SHP77 (cell line): Measurements from ENCODE around the gene SCGB1D1.

Source experiments
- DNase-seq, 2 experiments: peaks; one replicate each; lab custom pipeline; 2025; lab: John Stamatoyannopoulos, UW

SCGB1D1 gene

GRCh38 chr11:62190011-62190410, at the start of gene SCGB1D1:
SCGB1D1 (plus strand) TSS chr11:62190216; CDS start chr11:62190285, 69 bp downstream.
- no peak for DNase-seq

DNA sequence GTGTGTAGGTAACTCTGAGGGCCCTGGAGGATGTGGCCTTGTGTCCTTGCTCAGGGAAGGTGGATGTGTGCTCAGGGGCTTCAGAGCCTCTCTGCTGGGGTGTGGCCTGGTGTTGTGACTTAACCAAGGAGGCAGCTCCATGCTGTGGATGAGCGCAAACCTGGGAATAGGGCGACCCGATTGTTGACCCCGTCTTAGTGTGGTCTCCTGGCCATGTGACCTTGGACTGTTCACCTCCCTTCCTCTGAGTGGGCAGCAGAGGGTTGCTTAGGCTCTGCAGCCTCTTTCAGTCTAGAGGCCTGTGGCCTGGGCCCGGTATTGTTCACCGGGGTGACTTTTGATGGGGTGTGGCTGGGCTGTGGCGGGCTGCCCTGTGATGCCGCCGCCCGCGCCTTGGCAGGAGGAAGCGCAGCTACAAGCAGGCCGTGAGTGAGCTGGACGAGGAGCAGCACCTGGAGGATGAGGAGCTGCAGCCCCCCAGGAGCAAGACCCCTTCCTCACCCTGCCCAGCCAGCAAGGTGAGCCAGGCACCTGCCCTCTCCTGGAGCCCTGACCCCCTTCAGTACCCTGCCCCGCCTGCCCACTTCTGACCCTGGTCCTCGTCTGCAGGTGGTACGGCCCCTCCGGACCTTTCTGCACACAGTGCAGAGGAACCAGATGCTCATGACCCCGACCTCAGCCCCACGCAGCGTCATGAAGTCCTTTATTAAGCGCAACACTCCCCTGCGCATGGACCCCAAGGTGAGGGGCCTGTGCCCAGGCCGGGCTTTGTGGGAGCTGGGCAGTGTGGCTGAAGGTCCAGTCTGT, 49.5 kb upstream of the SCGB1D1 start:
- no peak for DNase-seq

GRCh38 chr11:62141111-62142042, 48.6 kb upstream of the SCGB1D1 start:
- no peak for DNase-seq

- DNase-seq, result no peak
Measured at GRCh38 chr11:62142043-62142375, 48.0 kb upstream of the SCGB1D1 start.

GRCh38 chr11:62142921-62143320, 47.1 kb upstream of the SCGB1D1 start:
- no peak for DNase-seq

- no peak for DNase-seq
Measured at GRCh38 chr11:62143727-62144126, 46.3 kb upstream of the SCGB1D1 start.

GRCh38 chr11:62144641-62145255, 45.3 kb upstream of the SCGB1D1 start:
- no peak for DNase-seq

GRCh38 chr11:62145261-62145871, 44.6 kb upstream of the SCGB1D1 start:
- DNase-seq, result no peak

DNA sequence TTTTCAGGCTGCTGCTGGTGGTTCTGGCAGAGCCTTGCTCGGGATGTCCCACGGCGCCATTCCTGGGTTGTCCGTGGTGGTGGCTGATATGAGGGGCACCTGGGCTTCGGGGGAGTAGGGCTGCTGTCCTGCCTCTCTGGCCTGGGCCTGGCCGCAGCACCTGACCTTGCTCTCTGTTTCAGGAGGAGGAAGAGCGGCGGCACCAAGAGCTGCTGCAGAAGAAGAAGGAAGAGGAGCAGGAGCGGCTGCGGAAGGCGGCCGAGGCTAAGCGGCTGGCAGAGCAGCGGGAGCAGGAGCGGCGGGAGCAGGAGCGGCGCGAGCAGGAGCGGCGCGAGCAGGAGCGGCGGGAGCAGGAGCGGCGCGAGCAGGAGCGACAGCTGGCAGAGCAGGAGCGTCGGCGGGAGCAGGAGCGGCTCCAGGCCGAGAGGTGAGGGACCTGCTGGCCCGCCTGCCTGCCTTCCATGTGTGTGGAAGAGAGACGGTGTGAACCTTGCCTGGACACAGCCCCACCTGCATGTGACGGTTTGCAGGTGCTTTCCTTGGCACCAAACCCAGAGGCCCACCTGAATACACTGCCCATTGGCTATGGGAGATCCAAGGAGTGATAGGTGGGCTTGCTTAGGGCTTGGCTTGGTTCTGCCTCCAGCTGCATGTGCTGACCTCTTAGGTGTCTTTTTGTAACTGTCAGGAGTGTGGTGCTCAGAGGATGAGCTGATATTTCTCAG, 43.4 kb upstream of the SCGB1D1 start:
- DNase-seq, result no peak

GRCh38 chr11:62147545-62147944, 42.5 kb upstream of the SCGB1D1 start:
- no peak for DNase-seq

DNA sequence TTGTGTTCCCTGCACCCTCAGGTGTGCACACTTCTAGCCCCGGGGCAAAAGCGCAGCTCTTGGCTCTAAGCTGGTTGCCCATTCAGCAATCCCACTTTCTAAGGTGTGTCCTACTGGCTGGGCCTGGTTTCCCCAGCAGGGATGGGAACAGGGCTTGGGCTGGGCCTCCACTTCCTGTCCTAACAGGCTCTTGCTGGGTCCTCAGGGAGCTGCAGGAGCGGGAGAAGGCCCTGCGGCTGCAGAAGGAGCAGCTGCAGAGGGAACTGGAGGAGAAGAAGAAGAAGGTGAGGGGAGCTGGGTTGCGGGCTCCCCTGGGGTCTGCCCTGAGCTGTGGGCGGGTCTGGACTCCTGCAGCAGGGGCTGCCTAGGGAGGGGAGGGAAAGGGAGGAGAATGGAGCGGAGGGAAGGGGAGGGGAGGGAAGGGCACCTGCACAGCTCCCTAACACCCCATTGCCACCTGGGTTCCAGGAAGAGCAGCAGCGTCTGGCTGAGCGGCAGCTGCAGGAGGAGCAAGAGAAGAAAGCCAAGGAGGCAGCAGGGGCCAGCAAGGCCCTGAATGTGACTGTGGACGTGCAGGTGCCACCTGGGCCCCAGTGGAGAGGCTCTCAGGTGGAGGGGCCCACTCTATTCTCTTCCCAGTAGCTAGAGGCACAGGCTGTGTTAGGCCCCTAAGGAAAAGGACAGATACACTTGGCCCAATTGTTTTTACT, 41.6 kb upstream of the SCGB1D1 start:
- no peak for DNase-seq

DNA sequence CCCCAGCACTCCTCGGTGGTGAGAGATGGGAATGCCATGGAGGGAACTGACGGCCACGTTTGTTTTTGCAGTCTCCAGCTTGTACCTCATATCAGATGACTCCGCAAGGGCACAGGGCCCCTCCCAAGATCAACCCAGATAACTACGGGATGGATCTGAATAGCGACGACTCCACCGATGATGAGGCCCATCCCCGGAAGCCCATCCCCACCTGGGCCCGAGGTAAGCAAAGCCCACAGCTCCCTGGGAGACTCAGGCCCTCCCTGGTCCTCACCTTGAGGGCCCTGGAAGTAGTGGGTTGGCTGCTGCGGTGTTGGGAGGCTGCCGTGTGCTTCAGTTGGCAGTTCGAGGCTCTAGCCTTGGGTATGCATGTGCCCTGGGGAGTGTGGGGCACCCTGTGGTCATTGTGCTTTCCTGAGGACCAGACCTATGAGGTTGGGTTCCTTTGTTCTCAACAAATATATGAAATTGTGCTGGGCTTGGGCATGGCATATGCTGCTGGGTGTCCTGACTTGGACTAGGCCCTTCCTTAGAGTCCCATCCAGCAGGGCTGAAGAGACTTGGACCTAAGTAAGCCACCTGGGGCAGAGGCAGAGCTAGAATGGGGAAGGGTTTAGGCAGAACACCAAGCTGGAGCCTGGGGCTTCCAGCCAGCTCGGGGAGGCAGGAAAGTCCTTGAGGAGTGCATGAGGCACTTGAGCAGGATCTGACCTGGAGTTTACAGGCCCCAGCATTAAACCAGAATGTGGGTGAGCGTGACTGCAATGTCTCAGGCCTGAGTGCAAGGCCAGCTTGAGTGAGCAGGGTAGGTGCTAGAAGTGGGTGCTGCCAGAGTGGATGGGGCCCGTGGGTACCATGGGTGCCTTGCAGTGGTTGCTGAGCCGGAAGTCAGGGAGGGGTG, 39.8 kb upstream of the SCGB1D1 start:
- DNase-seq, result no peak

DNA sequence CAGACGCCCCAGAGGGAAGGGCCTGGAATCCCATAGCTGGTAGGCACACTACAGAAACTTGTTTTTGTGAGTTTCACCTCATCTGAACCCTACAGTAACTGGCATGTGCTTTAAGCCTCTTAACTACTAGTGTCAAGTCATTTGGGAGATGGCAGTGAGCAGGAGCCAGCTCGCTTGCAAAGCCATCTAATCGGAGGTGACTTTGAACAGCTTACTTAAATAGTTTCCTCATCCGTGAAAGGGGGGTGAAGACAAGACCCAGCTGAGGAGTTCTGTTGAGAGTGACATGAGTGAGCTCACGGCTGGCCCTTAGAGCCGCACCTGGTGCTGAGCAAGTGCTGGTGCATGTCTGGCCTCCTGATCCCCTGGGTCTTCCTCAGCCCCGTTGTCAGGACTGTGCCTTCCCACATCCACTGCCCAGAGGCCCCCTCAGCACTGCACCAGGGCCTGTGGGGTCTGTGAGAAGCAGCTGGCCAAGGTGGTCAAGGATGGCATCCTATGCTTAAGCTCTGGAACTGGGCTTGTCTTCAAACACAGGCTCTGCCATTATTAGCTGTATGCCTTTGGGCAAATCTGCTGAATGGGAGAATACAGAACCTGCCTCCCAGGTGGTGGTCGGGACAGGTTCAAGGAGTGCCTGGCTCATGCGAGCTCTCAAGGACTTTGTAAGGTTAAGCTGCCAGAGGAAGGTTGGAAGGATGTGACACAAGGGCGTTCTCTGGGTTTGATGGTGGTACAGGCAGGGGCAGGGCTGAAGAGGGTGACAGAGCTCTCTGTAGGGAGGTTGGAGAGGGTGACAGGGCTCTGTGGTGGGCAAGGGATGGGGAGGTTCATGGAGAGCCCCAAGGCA, 38.9 kb upstream of the SCGB1D1 start:
- no peak for DNase-seq

- no peak for DNase-seq
Measured at GRCh38 chr11:62151737-62152102, 38.3 kb upstream of the SCGB1D1 start.

DNA sequence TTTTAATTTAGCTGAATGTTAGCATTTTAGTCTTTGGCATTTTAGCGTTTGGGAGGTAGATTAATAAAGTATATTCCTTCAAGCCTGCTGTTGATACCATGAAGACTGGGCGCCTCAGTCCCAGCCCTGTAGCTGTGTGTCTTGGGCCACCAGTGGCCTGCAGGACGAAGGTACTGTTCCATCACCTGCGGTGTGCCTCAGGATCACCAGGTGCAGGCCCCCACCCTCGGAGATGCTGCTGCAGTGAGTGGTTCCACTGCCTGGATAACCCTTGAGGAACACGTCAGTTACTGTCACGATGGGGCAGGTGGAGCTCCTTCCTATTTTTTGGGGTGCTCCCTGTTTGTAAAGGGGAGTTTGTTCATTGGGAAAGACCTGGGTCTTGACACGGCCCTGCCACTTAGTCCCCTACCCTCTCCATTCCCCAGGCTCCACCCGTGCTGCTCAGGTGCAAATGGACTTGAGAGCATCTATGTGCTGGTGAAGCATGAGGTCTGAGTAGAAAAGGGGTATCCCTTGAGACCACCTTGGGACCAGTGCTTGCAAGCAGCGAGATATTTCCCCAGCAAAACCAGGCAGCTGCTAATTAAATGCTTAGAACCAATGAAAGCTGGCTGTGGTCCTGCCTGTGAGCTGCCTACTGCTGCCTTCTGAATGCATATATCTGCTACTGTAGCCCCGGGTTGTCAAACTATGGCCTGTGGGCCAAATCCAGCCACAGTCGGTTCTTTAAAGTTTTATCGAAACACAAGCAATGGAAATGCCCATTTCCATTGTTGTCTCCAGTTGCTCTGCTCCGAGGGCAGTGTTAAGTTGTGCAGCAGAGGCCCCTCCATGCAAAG, 37.5 kb upstream of the SCGB1D1 start:
- no peak for DNase-seq

DNA sequence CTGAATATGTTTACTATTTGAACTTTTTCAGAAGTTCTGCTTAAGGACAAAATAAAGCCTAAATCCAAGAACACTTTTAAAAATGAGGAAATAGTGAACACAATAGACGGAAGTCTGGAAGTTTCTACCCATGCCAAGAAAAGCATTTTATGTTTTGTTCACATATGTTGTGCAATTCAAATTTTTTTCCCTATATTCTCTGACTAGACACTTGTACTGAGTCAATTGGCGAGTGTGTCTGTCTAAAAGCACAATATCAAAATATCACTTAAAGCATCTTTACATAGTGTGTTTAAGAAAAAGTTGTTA, 37.0 kb upstream of the SCGB1D1 start:
- DNase-seq, result no peak

DNA sequence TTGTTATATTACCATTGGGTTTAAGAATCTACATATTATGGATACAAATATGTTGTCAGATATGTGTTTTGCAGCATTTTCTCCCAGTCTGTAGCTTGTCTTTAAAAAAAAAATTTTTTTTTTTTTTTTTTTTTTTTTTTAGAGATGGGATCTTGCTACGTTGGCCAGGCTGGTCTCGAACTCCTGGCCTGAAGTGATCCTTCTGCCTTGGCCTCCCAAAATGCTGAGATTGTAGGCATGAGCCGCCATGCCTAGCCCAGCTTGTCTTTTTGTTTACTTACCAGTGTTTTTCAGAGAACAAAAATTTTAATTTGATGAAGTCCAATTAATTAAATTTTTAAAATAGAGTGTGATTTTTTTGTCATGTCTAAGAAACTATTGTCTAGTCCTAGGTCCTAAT, 36.4 kb upstream of the SCGB1D1 start:
- no peak for DNase-seq

DNA sequence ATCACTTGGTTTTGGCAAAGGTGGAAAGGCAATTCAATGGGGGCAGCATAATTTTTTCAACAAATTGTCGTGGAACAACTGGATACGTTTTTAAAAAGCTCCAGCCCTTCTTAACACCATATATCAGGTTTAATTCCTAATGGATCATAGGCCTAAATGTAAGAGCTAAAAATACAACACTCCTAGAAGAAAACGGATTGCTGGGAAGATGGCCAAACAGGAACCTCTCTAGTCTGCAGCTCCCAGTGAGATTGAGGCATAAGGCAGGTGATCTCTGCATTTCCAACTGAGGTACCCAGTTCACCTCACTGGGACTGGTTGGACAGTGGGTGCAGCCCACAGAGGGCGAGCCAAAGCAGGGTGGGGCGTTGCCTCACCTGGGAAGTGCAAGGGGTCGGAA, 32.4 kb upstream of the SCGB1D1 start:
- no peak for DNase-seq
